ENCODE data around the gene HOXA9.

HOXA9 gene

DNA sequence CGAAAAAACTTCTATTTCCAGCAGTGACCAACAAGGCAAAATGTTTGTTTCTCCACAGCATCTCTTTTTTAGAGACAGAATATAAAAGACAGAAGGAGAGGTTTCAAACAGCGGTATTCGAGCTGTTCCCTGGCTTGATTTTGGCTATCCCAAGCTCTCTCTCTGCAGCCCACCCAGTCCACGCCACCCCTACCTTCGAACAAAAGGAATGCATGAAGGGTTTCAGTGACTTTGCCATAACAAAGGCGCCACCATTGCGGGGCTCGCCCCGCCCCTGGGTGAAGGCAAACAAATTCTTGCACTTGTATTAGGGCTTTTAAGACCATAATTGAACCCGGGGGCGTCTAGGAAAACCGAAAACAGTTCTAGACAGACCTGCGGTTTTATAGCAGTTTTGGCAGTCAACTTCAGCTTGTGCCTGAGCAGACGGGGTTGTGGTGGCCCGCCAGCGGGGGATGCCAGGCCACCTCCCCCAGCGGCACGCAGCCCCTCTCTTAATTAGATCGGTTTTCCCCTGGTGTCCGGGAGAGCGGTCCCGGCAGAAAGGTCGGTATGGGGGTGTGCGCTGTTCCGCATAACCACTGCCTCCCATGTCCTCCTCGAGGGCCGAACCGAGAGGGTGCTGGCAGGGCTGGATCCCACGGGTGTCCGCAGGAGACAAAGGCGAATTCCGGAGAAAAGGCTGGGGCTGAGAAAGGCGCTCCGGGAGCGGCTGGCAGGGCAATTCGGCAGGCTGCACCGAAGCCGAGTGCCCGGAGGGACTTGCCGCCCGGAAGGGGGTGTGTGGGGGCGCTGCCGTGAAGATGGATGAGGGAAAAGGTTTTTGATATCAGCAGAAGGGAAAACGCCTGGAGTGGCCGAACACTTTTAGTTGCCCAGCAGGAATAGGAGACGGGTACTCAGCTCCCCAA lies 22.4 kb upstream of the HOXA9 start:
- no peak for DNase-seq

DNA sequence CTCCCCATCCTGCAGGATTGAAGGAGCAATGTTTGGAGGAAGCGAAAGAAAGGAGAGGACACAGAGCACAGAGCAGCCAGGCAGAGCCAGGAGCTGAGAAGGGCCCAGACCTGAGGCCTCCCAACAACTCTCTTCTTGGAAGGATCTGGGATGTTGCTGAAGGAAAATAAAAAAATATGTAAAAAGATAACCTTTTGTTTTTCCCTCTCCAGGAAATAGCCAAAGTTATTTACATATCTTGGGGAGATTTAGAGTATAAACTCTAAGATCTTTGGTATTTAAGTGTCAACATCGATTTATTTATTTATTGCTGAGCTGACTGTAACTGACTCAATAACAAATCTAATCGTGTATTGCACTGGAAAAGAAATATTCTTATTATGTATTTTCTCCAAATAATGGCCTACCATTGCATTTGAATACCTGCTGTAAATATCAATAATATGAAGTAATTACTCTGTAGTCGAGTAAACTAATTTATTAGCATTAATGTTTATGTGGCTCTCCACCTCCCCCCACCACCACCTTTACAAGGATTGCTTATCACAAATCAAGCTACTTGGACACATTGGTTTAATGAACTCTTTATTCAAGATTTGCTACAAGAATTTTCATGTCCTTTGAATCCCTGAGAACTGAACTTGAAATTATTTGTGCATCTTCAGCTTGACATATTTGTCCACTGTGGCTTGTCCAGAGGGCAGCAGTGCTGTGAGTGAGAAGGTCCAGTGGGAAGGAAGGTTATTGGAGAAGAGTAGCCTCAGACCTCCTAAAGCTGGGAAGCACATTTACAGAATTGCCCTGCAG lies 21.5 kb upstream of the HOXA9 start:
- DNase-seq = no peak

DNA sequence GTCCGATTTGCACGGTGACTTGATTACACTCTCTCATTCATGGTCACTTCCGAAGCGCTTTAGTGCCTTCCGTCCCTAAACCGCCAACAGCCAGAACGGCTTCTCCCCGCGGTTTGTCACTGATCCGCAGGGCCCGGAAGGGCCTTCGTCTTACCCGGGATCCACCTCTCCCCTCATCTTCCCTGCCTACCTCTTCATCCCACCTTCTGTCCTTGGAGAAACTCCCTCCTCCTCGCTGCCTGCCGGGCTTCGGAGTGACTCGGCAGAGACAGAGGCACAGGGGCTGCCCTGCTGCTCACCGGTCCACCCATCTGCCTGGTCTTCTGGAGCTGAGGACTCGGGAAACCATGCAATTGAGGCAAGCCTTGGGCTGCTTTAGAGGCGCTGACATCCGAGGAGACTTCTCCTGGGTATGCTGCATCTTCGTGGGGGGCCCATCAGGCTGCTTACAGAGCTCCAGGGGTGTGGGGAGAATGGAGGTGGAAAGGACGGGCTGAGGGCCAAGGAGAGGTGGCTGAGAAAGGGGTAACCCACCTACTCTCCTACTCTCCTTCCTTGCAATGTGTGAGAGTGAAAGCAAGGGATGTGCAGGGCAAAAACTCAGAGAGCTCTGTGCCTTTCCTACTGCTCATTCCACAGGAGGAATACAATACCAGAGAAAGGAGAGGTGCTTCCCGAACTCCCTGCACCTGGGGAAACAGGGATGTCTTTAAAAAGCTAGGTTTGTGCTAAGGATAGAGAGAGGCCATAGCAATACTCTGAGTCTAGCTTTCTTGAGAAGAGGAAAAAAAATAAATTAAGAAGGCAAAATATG lies 20.7 kb upstream of the HOXA9 start:
- DNase-seq = no peak

DNA sequence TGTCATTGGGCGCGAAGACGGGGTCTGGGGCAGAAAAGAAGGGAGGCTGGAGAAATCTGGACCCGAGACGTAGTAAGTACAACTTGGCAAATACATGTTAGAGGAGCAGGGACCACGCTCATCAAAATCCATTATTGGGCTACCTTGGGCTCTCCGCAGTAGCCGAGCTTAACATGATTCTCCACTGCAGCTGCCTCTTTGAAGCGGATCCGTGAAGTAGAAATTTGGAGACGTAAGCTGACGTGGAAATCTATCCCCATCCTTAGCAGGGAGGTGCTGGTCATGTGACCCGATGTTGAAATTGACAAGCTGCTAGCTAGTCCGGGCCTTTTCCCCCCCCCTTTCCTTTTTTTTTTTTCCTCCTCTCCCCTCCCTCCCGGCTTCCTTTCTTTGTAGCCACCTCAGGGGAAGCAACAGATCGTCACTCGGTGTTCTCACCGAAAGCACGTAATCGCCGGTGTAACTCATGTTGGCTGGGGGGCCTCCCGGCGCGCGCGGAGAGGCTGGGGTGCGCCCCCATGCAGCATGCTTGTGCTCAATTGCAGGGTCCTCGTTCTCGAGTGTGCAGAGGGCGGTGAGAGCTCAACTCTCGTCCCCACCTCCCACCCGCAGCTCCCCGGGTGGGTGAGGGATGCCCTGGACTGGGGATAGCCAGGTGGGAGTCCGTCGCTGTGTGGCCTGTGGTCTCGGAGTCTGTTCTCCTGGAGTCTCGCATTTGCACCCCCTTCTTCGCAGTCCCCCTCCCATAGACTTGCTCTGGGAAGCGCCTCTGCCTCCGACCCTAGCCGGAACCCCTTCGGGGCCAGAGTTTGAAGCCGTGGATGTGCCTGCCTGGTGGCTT lies 19.9 kb upstream of the HOXA9 start, which contains the start of gene HOXA11:
HOXA11 (minus strand) TSS at position 220 of the 841 bp plus-strand sequence; CDS start at position 132, 88 bp downstream.
- DNase-seq = no peak

DNA sequence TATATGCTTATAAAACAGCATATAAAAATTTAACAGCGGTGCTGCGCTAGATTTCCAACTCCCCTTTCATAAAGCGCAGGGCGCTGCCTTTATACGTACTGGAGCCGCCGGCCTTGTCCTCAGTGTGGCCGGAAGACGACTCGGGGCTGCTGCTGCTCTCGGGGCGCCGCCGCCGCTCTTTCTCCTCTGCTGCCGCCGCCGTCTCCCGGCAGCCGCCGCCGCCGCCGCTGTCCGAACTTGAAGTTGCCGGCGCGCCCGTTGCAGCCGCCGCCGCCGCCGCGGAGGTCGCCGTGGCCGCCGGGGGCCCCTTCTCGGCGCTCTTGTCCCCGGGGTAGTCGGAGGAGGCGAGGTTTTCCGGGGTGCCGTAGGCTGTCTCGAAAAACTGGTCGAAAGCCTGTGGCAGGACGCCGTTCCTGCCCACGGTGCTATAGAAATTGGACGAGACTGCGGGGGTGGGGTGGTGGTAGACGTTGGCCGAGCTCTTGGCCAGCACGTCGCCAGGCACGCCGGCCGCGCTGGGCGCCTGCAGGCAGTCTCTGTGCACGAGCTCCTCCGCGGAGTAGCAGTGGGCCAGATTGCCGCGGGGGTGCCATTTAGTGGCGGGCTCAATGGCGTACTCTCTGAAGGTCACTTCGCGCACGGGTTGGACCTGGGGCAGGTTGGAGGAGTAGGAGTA lies 19.1 kb upstream of the HOXA9 start:
- DNase-seq = no peak

- no peak for DNase-seq
These were observed 18.5 kb upstream of the HOXA9 start for GRCh38 chr7:27183682-27184336.

DNA sequence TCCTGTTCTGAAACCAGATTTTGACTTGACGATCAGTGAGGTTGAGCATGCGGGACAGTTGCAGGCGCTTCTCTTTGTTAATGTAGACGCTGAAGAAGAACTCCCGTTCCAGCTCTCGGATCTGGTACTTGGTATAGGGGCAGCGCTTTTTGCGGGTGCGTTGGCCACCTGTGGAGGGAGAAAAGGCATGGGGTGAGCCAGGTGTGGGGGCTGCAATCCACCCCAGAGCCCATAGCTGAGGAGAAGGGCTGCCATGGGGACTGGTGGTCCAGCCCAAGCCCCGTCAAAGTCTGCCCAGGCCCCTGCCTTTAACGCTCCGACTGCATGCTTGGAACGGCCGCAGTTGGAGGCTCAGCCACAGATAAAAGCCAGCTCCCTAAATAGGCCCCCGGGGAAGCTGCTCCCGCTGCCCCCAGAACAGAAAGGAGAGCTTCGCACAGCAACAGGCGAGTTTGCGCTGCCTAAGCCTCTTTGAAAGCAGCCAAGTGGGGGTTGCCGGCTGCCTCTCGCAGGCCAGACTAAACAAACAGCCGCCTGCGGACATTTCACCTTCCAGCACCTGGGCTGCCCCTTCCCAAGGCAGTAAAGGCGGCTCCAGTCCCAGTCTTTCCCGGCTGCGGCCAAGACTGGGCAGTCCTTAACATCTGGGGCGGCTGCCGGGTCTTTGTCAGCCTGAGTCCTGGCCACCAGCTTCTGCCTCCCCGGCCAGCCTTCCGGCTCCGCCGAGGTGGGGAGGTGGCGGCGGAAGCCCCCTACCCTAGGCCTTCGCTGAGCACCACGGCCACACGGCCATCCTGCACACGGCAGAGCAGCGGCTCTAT lies 17.7 kb upstream of the HOXA9 start:
- DNase-seq = no peak

DNA sequence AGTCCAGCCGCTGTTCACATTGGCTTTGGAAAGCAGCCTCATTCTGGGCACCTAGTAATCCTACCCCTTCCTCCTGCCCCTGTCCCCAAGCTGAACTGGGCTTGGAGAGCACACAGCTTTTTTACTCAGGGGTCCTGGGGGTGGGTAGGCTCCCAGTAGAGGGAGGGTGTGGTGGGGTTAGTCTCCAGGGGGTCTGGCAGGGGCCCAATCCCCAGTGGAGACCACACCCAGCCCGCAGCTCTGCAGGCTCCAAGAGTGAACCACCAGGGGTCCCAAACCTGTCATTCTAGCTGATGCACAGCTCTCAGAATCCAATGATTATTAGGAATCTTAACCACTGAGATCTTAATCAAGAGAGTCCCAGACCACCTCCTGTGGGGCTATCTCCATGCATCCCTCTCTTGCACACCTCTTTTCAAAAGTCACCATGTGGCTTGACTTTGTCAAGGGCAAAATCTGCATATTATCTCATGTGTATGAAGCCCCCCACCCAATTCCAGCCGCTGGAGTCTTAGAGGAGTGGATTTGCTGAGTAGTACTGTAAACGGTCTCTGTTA lies 17.0 kb upstream of the HOXA9 start:
- DNase-seq = no peak

- DNase-seq = no peak
These were observed 16.5 kb upstream of the HOXA9 start for GRCh38 chr7:27181795-27182275.

DNA sequence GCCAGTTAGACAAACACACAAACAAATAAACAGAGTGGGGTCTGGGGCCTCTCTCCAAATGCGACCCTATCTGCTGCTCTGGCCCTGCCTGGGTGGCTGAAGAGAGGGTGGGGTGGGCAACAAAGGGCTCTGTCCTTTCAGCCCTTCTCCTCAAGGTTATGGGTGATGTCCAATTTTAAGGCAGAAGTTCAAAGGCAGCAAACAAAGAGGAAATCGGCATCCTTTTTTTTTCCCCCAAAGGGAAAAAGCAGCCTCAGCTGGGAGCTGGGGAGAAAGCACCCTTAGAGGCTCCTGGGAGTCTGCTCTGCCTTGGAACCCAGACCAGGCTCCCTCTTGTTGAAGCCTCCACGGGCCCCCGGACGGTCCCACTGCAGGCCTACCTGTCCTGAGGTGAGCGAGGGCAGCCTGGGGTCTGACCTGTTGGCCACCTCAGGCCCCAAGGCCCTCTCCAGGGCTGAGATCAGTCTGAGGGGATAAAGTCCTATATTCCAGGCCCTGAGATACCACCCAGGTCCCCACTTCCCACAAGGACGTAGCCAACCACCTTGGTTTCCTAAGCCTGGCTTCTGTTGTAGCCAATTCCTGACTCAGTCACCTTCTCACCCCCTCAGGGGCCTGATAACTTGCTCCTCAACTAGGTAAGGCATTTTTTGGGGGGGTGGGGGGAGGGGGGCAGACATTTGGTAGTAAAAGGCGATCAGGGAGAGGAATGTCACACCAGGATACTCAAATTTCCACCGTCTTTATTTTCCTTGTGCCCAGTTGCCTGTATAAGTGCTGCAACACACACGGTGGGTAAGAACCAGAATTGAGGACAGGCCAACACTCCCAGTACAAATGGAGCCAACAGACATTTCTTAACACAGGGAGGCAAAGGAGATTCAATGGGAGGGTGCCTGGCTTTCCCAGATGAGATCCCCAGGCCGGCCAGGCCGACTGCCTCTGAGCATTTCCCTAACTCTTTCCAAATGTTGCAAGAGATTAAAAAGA lies 15.4 kb upstream of the HOXA9 start:
- DNase-seq = no peak

DNA sequence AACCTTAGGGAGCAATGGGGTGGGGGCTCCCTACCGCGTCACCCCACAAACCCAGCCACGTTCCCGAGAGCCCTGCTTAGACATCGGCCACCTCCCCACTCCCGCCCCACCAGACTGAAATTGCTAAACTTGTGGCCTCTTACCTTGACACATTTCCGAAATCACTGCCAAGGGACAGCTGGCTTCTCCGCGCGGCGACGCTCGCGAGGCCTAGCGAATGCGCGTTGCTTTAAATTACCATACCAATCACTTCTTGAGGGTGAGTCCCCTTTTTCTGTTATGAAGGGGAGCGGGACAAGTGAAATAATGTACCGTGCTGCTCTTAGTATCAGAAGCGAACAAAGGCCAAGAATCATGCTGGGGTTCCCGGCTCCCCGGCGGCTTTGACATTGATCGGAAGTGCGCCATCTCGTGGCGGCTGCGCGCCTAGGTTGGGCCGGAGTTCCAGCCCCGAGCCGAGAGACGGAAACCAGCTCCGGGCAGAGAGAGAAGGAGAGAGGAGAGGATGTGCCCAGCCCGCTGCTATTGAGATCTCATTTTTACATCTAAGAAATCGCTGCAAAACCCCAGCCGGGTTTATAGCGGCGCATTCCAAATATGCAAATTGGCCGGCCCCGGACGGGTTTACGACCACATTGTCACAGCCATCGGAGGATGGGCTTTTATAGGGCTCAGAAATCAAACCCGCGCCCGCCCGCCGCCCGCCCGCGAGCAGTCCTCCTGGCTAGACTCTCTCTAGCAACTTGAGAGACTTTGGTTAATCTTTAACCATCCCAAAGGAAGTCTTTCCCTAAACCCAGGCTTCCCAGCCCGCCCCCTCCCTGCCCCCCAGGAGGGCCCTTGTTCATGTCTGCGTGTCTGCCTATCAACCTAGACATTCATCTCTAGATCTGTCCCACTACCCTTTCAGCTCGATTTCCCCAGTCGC lies 14.4 kb upstream of the HOXA9 start:
- no peak for DNase-seq

- no peak for DNase-seq
These were observed 13.7 kb upstream of the HOXA9 start for GRCh38 chr7:27179030-27179429.

- no peak for DNase-seq
These were observed 13.0 kb upstream of the HOXA9 start for GRCh38 chr7:27178366-27178765.

DNA sequence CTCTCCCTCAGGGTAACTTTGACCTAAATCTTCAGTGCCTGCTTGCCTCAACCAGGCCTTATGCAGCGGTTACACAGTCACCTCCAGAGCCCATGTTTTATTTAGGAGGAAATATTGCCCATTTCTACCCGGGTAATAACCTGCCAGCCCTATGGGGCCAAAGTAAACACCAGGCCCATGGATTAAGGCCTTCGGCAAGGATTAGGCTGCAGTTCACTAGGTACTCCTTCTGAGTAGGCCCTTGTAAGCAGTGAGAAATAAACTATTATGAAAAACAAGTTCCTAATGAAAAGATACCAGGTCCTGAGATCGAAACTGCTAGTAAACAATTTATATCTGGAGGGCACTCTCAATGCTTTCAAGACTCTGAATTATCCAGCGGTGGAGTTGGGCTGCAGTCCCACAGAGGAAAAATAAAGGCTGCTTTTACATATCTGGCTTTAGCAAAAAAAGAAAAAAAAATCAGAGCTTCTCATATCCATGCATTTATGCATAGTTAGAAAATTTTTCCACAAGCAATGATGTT lies 12.5 kb upstream of the HOXA9 start:
- no peak for DNase-seq

- no peak for DNase-seq
These were observed 11.8 kb upstream of the HOXA9 start for GRCh38 chr7:27176962-27177794.

DNA sequence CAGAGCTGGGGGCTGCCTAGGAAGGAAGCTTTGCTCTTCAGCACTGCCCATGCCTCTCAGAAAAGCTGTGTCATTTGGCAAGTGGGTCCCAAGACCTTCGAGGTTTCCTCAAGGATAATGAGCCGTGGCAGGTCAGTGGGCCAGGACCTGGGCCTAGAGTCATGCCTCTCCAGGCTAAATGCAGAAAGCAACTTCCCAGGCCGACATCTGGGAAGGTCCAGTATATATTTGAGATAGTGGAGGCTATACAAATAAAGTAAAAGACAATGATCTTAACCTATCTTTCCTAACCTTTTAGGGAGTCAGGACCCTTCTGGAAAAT lies 11.1 kb upstream of the HOXA9 start:
- no peak for DNase-seq

All from DMS 273 treated with DMSO at 0.1 percent for 48 hours (cell line).